B cell (primary cell): ENCODE data around the gene BEND7.

Source experiments
- CTCF ChIP-seq: fragments of 200-600 bp; IDR thresholded peaks from one replicate; pipeline ENCODE4 v1.8.0; 2022; ENCODE audit warnings: antibody characterized with exemption, mild to moderate bottlenecking
- EZH2 ChIP-seq: IDR thresholded peaks from 2 replicates; pipeline ENCODE4 v1.6.1; 2012; ENCODE audit warnings: borderline replicate concordance, low read depth, mild to moderate bottlenecking, moderate library complexity, low read length; ENCODE audit not compliant: insufficient read depth, poor library complexity, severe bottlenecking

- TF ChIP-seq CTCF (no peak), EZH2 (no peak)
Observed at GRCh38 chr10:13402021-13402420, 126.8 kb downstream of the BEND7 start.
